HL-60 (cell line): ENCODE measurements around the gene EPHA2.

Source experiments
- CTCF ChIP-seq: IDR thresholded peaks from one replicate; pipeline ENCODE4 v1.5.1; 2011; ENCODE audit warnings: low read length, control low read depth, inconsistent platforms; ENCODE audit not compliant: insufficient read depth
- POLR2AphosphoS5 ChIP-seq: IDR thresholded peaks from 2 replicates; pipeline ENCODE4 v1.6.1; 2012; ENCODE audit warnings: low read depth

- TF ChIP-seq CTCF (no peak), POLR2AphosphoS5 (no peak)
These were observed 62.3 kb downstream of the EPHA2 start for GRCh38 chr1:16093611-16094010.
